Liver (tissue), 3 donors: ENCODE data around the gene NCAPD2.

Experiments used
- ATF3 ChIP-seq: IDR thresholded peaks from 2 replicates; pipeline ENCODE4 v1.6.1; 2016; ENCODE audit warnings: antibody characterized with exemption
- CTCF ChIP-seq: fragments of 150-350 bp; IDR thresholded peaks from 2 replicates; pipeline ENCODE4 v1.5.1; 2017; ENCODE audit warnings: improper control_type of control experiment, low read depth, low read length; ENCODE audit not compliant: missing input control
- EGR1 ChIP-seq, 2 donors: IDR thresholded peaks; 2 replicates each; pipeline ENCODE4 v1.6.1; 2016 to 2018; ENCODE audit warnings: antibody characterized with exemption in 2 of 2, low read depth in 2 of 2
- FOXA1 ChIP-seq: IDR thresholded peaks from 2 replicates; pipeline ENCODE4 v1.6.1; 2016; ENCODE audit warnings: antibody characterized with exemption
- HNF4A ChIP-seq, 2 donors: conservative IDR thresholded peaks; 2 replicates each; pipeline ENCODE4 v1.6.1; 2016; ENCODE audit warnings: antibody characterized with exemption in 2 of 2, mild to moderate bottlenecking in 2 of 2
- JUND ChIP-seq, 2 donors: IDR thresholded peaks; 2 replicates each; pipeline ENCODE4 v1.6.1; 2016; ENCODE audit warnings: antibody characterized with exemption in 2 of 2
- MAX ChIP-seq: IDR thresholded peaks from 2 replicates; pipeline ENCODE4 v1.6.1; 2016; ENCODE audit warnings: antibody characterized with exemption
- NR2F2 ChIP-seq: IDR thresholded peaks from 2 replicates; pipeline ENCODE4 v1.6.1; 2016; ENCODE audit warnings: antibody characterized with exemption
- SP1 ChIP-seq: IDR thresholded peaks from 2 replicates; pipeline ENCODE4 v1.6.1; 2018; ENCODE audit warnings: antibody characterized with exemption, mild to moderate bottlenecking
- YY1 ChIP-seq: IDR thresholded peaks from 2 replicates; pipeline ENCODE4 v1.6.1; 2016; ENCODE audit warnings: antibody characterized with exemption, mild to moderate bottlenecking
- ZBTB33 ChIP-seq: IDR thresholded peaks from 2 replicates; pipeline ENCODE4 v1.6.1; 2016; ENCODE audit warnings: antibody characterized with exemption
- donor health status: healthy.
- donor health status: healthy.

GRCh38 chr12:6533653-6533922 is 39.7 kb downstream of the NCAPD2 start:
- TF ChIP-seq CTCF (no peak), JUND (IDR thresholded peaks at IDR 0.05) (no peak), NR2F2 (no peak), YY1 (no peak), ZBTB33 (no peak), ATF3 (no peak), MAX (no peak), SP1 (no peak), FOXA1 (no peak), HNF4A (conservative IDR thresholded peaks at IDR 0.05) (no peak), EGR1 (IDR thresholded peaks at IDR 0.05; ENCODE audit: low read depth in 2 of 2) (no peak)
